PFSK-1 (cell line): ENCODE data around the gene NARF.

Experiments used
- FOXP2 ChIP-seq: optimal IDR thresholded peaks from 2 replicates; pipeline ENCODE3; 2011; ENCODE audit warnings: borderline replicate concordance, control low read depth, inconsistent platforms; ENCODE audit not compliant: insufficient read depth; ENCODE audit errors: extremely low read length, extremely low read depth
- POLR2AphosphoS5 ChIP-seq: IDR thresholded peaks from 2 replicates; pipeline ENCODE4 v1.6.1; 2012; ENCODE audit warnings: low read depth, mild to moderate bottlenecking, control low read depth, low read length, moderate library complexity
- SIN3A ChIP-seq: IDR thresholded peaks from 2 replicates; pipeline ENCODE4 v1.6.1; 2012; ENCODE audit warnings: mild to moderate bottlenecking, low read length, moderate library complexity, borderline replicate concordance; ENCODE audit not compliant: insufficient read depth
- TAF1 ChIP-seq: IDR thresholded peaks from 2 replicates; pipeline ENCODE4 v1.6.1; 2012; ENCODE audit warnings: low read length, control low read depth, borderline replicate concordance; ENCODE audit not compliant: insufficient read depth
- TF ChIP-seq, protein P1 (sequence below), 2 experiments: IDR thresholded peaks; 2 replicates each; pipeline versions ENCODE4 v1.6.1 to v1.8.0; 2011 to 2012; ENCODE audit warnings: low read depth in 2 of 2, low read length in 2 of 2, control low read depth in 1 of 2, inconsistent platforms in 1 of 2, mild to moderate bottlenecking in 1 of 2, moderate library complexity in 1 of 2; ENCODE audit not compliant: insufficient read depth in 1 of 2

Gene NARF

DNA sequence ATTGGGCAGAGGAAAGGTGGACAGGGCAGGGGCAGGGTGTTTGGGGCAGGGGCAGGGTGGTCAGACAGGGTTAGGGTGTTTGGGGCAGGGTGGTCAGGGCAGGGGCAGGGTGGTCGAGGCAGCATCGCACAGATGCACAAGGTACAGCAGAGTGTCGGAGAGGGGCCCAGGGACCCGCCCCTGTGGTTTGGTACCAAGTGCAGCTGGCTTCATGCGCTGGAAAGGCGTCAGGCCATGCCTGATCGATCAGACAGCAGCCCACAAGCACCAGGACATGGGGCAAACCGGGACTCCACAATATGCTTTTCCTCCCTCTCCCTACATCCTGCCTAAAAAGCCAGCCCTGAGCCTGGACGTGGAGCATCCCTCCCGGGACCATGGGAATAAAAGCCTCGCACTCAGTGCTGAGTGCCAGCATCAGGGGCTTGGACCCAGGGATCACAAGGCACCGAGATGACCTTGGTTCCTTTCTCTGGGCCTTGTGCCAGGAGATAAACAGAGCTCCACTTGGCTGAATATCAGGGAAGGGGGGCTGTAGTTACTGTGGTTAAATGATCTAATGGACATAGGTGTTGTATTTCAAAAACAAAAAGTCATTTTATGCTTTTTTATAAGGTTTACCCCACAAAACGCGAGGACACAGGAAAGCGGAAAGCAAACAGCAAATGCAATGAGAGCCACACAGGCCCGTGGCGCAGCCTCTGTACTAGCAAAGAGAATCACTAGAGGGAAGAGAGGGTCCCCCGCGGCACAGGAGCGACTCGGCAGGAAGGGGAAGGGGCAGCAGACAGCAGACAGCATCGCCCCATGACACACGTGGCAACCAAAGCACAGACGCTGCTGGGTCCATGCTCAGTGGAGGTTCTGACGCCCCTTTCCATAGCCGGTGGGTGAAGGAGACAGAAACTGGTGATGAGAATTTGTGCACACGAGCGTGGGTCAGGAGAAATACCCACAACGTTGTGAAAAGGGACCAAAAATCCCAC, 45.7 kb upstream of the NARF start:
- TF ChIP-seq, protein P1, sequence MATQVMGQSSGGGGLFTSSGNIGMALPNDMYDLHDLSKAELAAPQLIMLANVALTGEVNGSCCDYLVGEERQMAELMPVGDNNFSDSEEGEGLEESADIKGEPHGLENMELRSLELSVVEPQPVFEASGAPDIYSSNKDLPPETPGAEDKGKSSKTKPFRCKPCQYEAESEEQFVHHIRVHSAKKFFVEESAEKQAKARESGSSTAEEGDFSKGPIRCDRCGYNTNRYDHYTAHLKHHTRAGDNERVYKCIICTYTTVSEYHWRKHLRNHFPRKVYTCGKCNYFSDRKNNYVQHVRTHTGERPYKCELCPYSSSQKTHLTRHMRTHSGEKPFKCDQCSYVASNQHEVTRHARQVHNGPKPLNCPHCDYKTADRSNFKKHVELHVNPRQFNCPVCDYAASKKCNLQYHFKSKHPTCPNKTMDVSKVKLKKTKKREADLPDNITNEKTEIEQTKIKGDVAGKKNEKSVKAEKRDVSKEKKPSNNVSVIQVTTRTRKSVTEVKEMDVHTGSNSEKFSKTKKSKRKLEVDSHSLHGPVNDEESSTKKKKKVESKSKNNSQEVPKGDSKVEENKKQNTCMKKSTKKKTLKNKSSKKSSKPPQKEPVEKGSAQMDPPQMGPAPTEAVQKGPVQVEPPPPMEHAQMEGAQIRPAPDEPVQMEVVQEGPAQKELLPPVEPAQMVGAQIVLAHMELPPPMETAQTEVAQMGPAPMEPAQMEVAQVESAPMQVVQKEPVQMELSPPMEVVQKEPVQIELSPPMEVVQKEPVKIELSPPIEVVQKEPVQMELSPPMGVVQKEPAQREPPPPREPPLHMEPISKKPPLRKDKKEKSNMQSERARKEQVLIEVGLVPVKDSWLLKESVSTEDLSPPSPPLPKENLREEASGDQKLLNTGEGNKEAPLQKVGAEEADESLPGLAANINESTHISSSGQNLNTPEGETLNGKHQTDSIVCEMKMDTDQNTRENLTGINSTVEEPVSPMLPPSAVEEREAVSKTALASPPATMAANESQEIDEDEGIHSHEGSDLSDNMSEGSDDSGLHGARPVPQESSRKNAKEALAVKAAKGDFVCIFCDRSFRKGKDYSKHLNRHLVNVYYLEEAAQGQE (IDR thresholded peaks at IDR 0.05; ENCODE audit: insufficient read depth in 1 of 2, low read depth in 2 of 2, low read length in 2 of 2) = no peak
- no peak for TF ChIP-seq SIN3A
- TF ChIP-seq POLR2AphosphoS5 = no peak
- no peak for TF ChIP-seq TAF1
- no peak for TF ChIP-seq FOXP2

DNA sequence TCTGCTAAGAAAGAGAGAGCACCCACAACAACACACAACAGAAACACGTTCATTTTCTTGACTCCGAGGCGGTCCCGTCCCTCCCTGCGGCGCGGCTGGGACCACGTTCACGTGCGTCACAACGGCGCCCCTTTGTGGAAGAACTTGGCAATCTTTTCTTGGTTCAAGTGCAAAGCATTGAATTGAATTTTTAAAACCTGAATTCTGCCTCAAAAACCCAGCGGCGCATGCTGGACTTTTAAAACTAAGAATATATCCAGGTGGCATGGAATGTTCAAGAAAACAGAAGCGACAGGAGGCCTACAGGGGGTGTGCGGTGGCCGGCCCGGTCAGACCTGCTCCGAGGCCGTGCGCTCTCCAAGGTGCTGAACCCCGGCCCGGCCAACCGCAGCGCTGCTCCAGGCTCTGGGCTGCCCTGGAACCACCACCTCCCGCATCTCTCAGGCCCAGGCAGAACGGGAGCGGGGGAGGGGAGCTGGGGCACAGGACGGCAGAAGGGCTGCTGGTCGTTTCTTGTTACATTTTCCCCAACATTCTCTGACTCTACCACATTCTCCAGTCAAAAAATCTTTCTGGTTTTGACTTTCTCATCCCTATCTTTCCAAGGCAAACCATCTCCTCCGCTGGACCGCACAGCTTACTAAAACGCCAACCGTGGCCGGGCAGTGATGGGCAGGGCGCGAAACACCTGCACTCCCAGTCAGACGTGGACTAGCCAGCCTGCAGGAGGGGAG, 43.8 kb upstream of the NARF start:
- TF ChIP-seq POLR2AphosphoS5 (no peak), FOXP2 (no peak), SIN3A (peak; percentile 95; the same call in 1 of the 2 replicates), TAF1 (no peak)
- TF ChIP-seq, protein P1 (IDR thresholded peaks at IDR 0.05; ENCODE audit: insufficient read depth in 1 of 2, low read depth in 2 of 2, low read length in 2 of 2) = peak; percentile 97 to 98

DNA sequence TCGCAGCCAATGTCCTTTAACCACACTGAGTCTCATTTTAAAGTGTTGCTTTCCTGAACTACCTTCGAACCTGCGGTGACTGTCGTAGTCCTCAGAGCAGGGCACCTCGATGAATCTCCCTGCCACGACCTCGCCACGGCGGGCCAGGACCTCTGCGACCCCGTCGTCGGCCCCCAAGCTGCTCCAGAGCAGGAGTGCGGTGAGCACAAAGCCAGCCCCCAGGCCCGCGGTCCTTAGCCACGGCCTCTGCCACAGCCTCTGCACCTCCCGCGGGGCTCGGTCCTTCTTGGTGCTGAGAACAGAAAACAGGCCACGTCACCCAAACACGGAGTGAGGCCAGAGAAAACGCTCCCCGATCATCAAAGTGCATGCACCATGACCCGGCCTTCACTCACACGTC, 43.2 kb upstream of the NARF start:
- TF ChIP-seq, protein P1 (IDR thresholded peaks at IDR 0.05; ENCODE audit: insufficient read depth in 1 of 2, low read depth in 2 of 2, low read length in 2 of 2) = no peak
- TF ChIP-seq POLR2AphosphoS5 (no peak), SIN3A (no peak), FOXP2 (no peak), TAF1 (no peak)

DNA sequence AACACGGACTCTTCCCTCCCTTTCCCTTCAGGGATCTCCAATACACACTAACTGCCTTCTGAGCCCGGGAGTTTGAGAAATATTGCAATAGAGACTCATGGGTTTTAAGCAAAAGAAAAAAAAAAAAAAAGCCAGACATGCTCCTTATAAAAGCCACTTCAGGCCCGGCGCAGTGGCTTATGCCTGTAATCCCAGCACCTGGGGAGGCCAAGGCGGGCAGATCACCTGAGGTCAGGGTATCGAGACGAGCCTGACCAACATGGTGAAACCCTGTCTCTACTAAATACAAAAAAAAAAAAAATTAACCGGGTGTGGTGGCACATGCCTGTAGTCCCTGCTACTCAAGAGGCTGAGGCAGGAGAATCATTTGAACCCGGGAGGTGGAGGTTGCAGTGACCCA, 42.8 kb upstream of the NARF start:
- no peak for TF ChIP-seq POLR2AphosphoS5
- TF ChIP-seq TAF1 = no peak
- TF ChIP-seq, protein P1 (IDR thresholded peaks at IDR 0.05; ENCODE audit: insufficient read depth in 1 of 2, low read depth in 2 of 2, low read length in 2 of 2) = no peak
